Neural crest cell (in vitro differentiated cells): ENCODE data around the gene AGPS. TPM values are rescaled to one million over a fixed set of nuclear protein-coding genes. Genes with fewer than 3 reads are reported as not detected.
A peak's percentile ranks its signal among the peaks of the same experiment; 100 is the strongest.

ENCODE experiments used
- DNase-seq: peaks from one replicate; pipeline ENCODE4 v3.0.0; 2021; ENCODE audit warnings: low read depth, mixed read lengths, low spot score
- H3K27ac Mint-ChIP-seq: one replicate; pipeline ENCODE4 v1.8.0; 2021; ENCODE audit warnings: mild to moderate bottlenecking, mixed read lengths; ENCODE audit not compliant: unreplicated experiment
- H3K27me3 Mint-ChIP-seq: 2 replicates; pipeline ENCODE4 v1.8.0; 2021; ENCODE audit warnings: low read depth, mild to moderate bottlenecking, mixed read lengths
- H3K36me3 Mint-ChIP-seq: 2 replicates; pipeline ENCODE4 v1.8.0; 2021; ENCODE audit warnings: low read depth, mild to moderate bottlenecking, mixed read lengths
- H3K4me1 Mint-ChIP-seq: 2 replicates; pipeline ENCODE4 v1.8.0; 2021; ENCODE audit warnings: mixed read lengths
- H3K4me3 Mint-ChIP-seq: one replicate; pipeline ENCODE4 v1.8.0; 2021; ENCODE audit warnings: mild to moderate bottlenecking, mixed read lengths
- H3K9me3 Mint-ChIP-seq: 2 replicates; pipeline ENCODE4 v1.8.0; 2021; ENCODE audit warnings: mixed read lengths
- total RNA-seq: library from RNA; stranded (reverse); gene quantifications from 2 replicates; pipeline ENCODE4 v1.2.1, GENCODE V29; 2021
- TF ChIP-seq, protein P1 (sequence below): fragments of 200-600 bp; sonication (generic); conservative IDR thresholded peaks from 2 replicates; pipeline ENCODE4 v1.5.0; 2021; ENCODE audit warnings: antibody characterized with exemption, mild to moderate bottlenecking

AGPS gene
- total RNA-seq, 1 donor from 2014 or later: 51.5 TPM

DNA sequence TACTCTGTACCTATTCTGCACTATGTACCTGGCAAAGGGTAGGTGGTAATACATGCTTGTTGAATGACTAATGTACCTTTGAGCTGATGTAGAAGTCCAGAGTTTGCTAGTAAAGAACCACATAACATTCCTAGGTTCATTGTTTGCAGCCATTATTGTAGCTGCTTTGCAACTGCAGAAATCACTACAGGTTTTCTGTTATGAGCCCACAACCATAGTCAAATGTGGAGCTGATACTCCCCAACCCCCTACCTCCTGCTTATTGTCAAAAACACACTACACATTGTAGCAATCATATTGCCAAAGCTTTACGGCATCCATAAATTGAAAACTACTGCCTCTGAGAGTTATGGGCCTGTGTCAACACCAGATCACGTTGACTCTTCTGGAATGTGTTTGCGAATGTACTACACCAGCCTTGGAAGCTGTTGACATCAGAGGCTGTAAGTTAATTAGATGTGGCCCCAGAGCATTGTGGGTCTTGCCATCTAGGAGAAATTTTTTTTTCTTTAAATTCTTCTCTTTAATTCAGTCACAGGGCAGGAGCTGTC lies 187.0 kb downstream of the AGPS start:
- no peak overlapping the region for H3K4me3 Mint-ChIP-seq
- H3K4me1 Mint-ChIP-seq: no peaks in the 10 kb centered on the region
- no peaks in the 10 kb centered on the region for H3K36me3 Mint-ChIP-seq
- H3K9me3 Mint-ChIP-seq: peaks cover 2% of the 10 kb centered on the region
- no peak for DNase-seq
- H3K27ac Mint-ChIP-seq: no peak overlapping the region
- no peaks in the 10 kb centered on the region for H3K27me3 Mint-ChIP-seq
- TF ChIP-seq, protein P1, sequence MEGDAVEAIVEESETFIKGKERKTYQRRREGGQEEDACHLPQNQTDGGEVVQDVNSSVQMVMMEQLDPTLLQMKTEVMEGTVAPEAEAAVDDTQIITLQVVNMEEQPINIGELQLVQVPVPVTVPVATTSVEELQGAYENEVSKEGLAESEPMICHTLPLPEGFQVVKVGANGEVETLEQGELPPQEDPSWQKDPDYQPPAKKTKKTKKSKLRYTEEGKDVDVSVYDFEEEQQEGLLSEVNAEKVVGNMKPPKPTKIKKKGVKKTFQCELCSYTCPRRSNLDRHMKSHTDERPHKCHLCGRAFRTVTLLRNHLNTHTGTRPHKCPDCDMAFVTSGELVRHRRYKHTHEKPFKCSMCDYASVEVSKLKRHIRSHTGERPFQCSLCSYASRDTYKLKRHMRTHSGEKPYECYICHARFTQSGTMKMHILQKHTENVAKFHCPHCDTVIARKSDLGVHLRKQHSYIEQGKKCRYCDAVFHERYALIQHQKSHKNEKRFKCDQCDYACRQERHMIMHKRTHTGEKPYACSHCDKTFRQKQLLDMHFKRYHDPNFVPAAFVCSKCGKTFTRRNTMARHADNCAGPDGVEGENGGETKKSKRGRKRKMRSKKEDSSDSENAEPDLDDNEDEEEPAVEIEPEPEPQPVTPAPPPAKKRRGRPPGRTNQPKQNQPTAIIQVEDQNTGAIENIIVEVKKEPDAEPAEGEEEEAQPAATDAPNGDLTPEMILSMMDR: no peak

DNA sequence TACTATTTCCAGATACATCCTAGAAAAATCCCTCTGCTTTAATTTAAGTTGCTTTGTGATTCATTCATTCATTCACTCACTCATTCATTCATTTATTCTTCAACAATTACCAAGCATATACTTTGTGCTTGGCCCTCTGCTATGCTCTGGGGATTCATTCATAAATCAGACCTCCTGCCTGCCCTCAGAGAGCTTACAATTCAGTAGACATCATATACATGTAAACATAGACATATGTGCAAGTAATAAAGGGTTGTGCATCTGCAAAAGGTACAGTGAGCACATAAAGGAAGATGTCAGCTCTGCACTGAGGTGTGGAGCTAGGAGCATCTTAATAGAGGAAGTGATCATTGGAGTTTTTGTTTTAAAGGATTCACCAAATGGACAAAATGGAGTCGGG lies 189.4 kb downstream of the AGPS start:
- Mint-ChIP-seq H3K9me3 (peaks cover 2% of the 10 kb centered on the region), H3K36me3 (no peaks in the 10 kb centered on the region), H3K4me1 (no peaks in the 10 kb centered on the region), H3K4me3 (no peak overlapping the region), H3K27me3 (no peaks in the 10 kb centered on the region), H3K27ac (no peak overlapping the region)
- TF ChIP-seq, protein P1: no peak
- DNase-seq: no peak

DNA sequence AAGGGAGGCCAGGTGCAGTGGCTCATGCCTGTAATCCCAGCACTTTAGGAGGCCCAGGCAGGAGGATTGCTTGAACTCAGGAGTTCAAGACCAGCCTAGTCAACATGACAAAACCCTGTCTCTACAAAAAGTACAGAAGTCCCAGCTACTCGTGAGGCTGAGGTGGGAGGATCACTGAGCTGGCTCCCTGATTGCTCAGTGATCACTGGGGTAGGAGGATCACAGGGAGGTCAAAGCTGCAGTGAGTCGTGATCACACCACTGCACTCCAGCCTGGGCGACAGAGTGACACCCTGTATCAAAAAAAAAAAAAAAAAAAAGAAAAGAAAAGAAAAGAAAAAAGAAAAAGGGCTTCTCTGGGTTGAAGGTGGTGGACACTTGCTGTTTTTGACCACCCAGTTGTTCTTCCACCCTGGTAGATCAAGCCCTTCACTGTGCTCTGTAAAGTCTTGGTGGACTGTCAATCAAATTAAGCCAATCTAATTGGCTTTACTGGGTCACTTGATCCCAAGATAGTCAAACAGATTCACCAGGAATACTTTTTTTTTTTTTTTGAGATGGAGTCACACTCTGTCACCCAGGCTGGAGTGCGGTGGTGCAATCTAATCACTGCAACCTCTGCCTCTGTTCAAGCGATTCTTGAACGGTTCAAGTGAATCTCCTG lies 191.6 kb downstream of the AGPS start:
- Mint-ChIP-seq H3K27ac (no peak overlapping the region), H3K4me1 (no peaks in the 10 kb centered on the region), H3K4me3 (no peak overlapping the region), H3K27me3 (no peaks in the 10 kb centered on the region), H3K36me3 (no peaks in the 10 kb centered on the region), H3K9me3 (peaks cover 2% of the 10 kb centered on the region)
- no peak for DNase-seq
- TF ChIP-seq, protein P1: no peak

DNA sequence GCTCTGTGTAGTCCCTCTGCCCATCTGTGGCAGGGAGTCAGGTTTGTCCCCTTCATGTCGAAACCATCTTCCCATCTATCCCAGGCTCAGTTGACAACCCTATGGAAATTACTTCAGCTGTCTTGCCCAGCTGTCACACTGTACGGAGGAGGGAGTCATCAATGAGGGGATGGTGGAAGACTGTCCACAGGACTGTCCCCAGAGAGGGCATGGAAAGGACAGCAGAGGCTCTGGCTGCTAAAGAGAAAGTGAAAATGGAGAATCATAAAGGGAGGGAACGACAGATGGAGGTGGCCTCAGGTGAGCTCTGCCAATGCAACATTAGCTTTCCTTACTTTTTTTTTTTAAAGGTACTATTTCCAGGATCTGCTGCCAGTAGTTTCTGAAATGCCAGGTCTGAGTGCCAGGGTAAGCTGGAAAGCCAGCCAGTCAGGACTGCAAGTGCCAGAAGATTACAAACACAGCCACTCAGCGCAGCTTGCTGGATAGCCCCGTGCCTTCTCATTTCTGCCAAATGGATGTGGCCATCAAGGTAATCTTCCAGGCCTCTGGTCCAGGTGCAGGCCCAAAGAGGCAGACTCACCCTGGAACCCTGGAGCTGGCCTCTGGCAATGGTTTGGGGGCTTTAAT lies 192.8 kb downstream of the AGPS start:
- no peak for DNase-seq
- Mint-ChIP-seq H3K36me3 (no peaks in the 10 kb centered on the region), H3K4me1 (no peaks in the 10 kb centered on the region), H3K27me3 (no peaks in the 10 kb centered on the region), H3K9me3 (peaks cover 2% of the 10 kb centered on the region), H3K27ac (peak overlapping the region; percentile 40), H3K4me3 (no peak overlapping the region)
- TF ChIP-seq, protein P1: no peak

DNA sequence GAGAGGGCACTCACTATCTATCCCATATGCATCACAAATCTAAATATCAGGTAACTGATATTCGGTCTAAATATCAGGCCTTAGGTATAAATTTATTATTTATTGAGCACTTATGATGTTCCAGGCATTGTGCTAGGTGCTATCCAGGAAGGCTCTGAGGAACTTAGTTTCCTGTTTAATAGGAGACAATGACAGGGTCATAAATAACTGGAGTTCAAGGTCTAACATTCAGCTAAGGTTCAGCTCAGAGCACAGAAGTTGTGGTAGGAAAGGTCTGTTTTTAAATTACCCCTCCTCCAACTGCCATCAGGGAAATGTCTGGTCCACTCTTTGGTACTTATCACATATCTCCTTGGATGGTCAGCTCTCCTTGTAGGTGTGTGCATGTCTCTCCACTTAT lies 193.6 kb downstream of the AGPS start:
- no peak for DNase-seq
- Mint-ChIP-seq H3K4me3 (no peak overlapping the region), H3K27me3 (no peaks in the 10 kb centered on the region), H3K27ac (no peak overlapping the region), H3K36me3 (no peaks in the 10 kb centered on the region), H3K4me1 (no peaks in the 10 kb centered on the region), H3K9me3 (no peaks in the 10 kb centered on the region)
- TF ChIP-seq, protein P1: no peak
